Astrocyte of the hippocampus (primary cell): ENCODE data around the gene SOX2.

Source experiments
- DNase-seq: peaks from one replicate; pipeline ENCODE4 v3.0.0; 2011; ENCODE audit warnings: low read depth, low spot score

The SOX2 gene

DNA sequence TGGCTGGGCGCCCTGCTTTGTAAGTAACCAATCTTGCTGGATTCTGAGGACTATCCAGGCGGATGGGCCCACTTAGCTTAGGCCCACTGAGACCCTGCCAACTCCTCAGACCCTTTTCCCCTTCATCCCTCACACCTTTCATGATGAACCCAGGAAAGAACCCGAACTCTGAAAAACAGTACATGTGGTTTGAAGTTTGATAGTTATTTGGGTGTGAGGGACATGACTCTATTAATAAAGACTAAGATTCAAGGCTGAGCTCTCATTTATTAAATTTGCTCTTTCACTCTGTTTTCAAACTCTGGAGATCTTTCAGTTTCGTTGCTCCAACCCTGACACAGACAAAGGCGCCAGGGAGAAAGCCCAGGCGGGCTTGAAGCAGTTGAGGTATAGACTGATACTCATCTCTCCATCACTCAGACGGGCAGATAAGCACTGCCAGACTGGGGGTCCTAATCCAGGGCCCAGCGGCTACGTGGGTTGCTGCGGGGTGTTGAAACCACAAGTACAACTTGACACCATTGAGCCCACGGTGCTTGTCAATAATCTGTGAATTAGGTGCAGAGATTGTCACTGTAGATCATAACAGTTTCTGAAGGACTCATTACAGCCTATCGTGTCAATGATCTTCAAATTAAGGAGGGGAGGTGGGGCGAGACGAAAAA, 7.2 kb upstream of the SOX2 start:
- DNase-seq = no peak

DNA sequence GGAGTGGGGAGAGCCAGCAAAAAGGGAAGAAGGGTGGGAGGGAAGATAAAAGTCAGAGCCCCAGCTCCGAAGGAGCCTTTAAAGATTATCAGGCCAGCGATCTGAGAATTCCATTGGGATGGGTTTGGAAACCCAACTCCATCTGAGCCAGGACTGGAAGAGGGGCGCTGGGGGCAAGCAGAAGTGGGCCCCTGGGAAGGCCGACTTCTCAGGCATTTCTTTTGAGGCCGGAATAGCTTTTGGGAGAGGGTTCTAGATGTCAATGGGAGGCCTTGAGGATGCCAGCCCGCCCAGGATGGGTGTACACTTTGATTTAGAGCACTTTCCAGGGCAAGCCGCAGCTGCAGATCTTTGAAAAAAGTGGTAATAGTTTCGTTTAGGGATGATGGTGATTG, 6.6 kb upstream of the SOX2 start:
- DNase-seq = peak; percentile 39

DNA sequence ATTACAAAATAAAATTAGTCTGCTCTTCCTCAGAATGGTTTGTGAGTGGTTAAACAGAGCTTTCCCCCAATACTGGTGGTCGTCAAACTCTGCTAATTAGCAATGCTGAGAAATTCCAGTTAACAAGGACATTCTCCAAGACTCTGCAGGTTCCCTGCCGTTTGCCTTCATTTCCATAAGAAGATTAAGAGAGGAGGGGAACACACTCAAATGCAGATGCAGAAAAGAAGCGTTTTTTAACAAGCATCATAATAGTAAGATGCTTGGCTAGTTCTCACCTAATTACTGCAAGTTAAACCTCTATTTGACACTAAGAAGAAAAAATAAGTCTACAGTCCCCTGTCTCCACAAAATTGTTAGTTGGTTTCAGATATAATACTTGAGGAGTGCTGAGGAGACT, 3.7 kb upstream of the SOX2 start:
- DNase-seq = peak; percentile 37

DNA sequence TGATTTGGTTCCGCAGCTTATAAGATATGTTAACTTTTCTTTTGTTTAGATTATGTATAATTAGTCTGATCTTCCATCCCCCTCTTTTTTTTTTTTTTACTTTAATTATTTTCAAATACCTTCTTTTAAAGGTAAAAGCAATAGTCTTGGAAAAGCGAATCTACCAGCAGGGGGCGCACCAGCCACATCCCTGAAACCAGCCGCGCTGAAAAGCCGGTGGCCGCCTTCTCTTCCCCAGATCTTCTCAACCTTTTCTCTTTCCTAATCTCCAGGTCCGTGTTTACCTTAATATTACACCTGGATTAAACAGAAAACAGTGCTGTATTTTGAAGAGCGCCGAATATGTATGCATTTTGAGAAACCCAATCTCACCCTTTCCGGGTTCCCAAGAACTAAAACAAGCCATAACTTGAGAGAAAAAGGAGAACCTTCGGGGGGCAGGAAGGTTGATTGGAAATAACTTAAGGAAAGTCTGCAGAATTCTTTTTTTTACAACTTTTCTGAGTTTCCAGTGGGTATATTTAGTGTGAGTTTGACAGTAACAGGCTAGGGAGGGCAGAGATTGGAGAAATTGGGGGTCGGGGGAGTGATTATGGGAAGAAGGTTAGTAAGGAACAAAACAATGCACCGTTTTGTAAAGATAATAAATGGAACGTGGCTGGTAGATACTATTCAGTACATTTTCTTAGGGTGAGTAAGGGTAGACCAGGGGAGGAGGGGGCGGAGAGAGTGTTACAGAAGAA, 2.0 kb upstream of the SOX2 start:
- peak; percentile 93 for DNase-seq

DNA sequence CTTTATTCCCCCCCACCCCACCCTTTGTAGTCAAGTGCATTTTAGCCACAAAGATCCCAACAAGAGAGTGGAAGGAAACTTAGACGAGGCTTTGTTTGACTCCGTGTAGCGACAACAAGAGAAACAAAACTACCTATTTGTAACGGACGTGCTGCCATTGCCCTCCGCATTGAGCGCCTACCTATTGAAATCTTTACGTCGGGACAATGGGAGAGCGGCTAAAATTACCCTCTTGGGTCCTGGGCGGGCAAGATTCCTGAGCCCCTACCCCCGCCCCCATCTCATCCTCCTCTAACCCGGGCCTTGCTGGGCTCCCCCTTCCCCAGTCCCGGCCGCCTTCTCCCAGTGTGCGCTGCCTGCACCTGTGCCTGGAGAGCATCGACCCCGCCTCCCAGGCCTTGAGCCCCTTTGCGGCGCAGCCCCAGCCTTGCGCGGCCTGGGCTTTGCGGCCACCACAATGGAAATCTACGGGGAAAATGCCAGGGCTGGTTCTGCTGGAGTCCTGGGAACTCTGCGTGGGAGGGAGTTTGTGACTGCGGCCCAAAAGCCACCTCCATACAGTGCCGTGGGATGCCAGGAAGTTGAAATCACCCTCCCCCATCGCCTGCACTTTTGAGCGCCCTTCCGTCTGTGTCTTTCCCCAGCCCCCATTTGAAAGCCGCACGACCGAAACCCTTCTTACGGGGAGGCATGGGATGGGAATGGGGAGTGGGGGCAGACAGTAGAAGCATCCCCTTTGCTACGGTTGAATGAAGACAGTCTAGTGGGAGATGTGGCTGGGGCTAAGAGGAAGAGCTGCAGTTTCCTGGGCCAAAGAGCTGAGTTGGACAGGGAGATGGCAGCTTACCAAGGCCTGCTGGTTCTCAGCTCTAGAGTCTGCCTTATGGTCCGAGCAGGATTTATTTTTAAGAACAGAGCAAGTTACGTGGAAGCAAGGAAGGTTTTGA, 1.1 kb upstream of the SOX2 start:
- peak; percentile 83 for DNase-seq

DNA sequence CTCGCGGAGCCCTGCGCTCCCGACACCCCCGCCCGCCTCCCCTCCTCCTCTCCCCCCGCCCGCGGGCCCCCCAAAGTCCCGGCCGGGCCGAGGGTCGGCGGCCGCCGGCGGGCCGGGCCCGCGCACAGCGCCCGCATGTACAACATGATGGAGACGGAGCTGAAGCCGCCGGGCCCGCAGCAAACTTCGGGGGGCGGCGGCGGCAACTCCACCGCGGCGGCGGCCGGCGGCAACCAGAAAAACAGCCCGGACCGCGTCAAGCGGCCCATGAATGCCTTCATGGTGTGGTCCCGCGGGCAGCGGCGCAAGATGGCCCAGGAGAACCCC, 464 bp downstream of the SOX2 start:
- DNase-seq = peak; percentile 63

DNA sequence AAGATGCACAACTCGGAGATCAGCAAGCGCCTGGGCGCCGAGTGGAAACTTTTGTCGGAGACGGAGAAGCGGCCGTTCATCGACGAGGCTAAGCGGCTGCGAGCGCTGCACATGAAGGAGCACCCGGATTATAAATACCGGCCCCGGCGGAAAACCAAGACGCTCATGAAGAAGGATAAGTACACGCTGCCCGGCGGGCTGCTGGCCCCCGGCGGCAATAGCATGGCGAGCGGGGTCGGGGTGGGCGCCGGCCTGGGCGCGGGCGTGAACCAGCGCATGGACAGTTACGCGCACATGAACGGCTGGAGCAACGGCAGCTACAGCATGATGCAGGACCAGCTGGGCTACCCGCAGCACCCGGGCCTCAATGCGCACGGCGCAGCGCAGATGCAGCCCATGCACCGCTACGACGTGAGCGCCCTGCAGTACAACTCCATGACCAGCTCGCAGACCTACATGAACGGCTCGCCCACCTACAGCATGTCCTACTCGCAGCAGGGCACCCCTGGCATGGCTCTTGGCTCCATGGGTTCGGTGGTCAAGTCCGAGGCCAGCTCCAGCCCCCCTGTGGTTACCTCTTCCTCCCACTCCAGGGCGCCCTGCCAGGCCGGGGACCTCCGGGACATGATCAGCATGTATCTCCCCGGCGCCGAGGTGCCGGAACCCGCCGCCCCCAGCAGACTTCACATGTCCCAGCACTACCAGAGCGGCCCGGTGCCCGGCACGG, 991 bp downstream of the SOX2 start:
- peak; percentile 74 for DNase-seq

DNA sequence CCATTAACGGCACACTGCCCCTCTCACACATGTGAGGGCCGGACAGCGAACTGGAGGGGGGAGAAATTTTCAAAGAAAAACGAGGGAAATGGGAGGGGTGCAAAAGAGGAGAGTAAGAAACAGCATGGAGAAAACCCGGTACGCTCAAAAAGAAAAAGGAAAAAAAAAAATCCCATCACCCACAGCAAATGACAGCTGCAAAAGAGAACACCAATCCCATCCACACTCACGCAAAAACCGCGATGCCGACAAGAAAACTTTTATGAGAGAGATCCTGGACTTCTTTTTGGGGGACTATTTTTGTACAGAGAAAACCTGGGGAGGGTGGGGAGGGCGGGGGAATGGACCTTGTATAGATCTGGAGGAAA, 1.5 kb downstream of the SOX2 start:
- DNase-seq = no peak

DNA sequence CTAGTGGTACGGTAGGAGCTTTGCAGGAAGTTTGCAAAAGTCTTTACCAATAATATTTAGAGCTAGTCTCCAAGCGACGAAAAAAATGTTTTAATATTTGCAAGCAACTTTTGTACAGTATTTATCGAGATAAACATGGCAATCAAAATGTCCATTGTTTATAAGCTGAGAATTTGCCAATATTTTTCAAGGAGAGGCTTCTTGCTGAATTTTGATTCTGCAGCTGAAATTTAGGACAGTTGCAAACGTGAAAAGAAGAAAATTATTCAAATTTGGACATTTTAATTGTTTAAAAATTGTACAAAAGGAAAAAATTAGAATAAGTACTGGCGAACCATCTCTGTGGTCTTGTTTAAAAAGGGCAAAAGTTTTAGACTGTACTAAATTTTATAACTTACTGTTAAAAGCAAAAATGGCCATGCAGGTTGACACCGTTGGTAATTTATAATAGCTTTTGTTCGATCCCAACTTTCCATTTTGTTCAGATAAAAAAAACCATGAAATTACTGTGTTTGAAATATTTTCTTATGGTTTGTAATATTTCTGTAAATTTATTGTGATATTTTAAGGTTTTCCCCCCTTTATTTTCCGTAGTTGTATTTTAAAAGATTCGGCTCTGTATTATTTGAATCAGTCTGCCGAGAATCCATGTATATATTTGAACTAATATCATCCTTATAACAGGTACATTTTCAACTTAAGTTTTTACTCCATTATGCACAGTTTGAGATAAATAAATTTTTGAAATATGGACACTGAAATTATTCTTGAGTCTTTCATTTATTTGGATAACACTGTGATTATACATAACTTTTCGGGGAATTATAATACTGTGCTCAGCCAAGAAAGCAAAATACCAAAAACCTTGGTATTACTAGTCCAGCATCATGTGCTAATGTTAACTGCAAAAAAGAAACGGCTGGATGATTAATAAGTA, 2.2 kb downstream of the SOX2 start:
- peak; percentile 31 for DNase-seq

DNA sequence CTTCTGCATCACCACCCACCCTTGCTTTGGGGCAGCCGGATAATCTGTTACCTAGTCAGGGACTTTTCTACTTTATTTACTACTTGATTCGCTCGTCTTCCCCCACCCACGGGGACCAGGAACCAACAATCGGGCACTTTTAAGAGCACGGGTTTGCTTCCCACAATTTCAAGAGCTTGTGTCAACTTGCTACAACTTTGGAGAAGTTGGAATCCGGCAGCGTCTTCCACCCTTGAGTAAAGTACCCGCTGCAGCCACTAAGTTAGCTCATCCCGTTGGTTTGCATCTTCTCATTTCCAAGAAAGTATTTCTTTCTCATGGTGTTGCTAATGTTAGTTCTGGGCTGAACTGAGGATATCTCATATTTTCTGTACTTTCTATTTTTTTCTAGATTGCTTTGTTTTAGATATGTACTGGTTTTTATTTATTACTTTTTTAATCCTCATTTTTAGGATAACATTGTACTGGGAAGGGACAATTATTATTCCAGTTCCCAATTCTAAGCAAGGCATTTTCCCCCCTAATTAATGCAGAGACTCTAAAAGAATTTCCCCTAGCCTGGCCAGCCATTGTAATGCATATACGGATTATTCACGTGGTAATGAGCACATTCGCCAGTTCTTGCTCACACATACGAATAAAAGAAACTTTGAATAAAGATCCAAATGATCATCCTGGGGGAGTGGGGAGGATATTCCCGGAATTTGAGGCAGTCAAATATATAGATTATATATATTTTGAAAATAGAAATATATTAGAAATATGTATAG, 4.0 kb downstream of the SOX2 start:
- DNase-seq = peak; percentile 85

DNA sequence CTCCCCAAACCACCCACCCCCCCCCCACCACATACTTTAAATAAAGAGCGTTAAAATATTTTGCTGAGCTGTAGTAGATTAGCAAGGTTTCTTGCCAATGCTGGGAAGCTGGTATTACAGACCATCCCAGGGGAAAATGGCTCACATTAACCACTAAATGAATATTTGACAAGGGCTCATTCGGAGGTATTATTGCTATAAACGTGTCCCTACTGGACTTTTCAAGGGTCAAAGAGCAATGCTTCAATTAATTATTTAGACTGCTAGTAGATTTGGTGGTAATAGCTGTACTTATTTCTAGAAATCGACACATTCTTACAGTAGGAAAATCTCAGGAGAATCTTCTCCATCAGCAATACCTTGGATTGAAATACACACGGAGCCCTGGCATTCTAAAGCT, 5.2 kb downstream of the SOX2 start:
- peak; percentile 84 for DNase-seq

DNA sequence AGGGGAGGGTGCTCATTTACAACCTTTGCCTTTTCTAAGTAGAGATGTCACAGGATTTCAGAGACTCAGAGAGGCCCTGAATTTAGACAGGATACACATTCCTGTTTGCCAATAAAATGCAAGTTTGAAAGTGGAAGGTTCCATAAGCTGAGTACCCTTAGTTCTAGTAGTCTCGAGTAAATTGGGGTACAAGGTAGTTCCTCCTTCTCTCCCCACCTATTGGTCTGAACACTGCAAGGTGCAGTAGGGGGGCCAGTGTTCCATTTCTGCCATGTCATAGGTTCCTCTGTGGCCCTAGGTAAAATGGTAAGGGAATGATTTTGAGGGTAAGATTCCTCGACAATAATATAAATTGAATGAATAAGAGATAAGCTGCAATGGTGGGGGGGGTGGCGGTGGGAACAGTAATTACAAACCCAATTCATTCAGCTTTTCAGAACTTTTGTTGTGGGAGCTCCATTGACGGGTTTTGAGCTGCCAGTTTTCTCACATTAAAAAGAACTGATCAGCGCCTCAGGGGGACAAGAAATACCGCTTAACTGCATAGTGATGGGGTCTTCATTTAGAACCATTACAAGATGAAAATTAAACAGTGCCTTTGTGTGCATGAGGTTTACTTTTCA, 5.9 kb downstream of the SOX2 start:
- DNase-seq = peak; percentile 60

DNA sequence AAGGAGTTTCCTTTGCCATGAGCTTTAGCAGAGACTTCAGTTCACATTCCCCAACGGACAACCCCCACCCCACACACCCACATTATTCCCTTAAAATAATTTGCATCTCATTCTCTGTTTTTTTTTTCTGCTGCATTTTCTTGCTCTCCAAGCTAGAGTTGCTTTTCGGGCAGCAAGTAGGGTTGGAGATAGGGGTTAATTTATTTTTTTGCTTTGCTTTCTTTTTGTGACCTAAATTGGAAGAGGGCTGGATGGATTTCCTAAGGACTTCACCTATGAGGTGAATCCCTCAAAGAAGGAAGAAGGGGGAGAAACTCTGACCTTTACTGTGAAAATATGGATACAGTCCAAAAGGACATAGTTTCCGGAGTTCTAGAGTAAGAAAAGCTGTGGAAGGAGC, 6.6 kb downstream of the SOX2 start:
- peak; percentile 67 for DNase-seq

DNA sequence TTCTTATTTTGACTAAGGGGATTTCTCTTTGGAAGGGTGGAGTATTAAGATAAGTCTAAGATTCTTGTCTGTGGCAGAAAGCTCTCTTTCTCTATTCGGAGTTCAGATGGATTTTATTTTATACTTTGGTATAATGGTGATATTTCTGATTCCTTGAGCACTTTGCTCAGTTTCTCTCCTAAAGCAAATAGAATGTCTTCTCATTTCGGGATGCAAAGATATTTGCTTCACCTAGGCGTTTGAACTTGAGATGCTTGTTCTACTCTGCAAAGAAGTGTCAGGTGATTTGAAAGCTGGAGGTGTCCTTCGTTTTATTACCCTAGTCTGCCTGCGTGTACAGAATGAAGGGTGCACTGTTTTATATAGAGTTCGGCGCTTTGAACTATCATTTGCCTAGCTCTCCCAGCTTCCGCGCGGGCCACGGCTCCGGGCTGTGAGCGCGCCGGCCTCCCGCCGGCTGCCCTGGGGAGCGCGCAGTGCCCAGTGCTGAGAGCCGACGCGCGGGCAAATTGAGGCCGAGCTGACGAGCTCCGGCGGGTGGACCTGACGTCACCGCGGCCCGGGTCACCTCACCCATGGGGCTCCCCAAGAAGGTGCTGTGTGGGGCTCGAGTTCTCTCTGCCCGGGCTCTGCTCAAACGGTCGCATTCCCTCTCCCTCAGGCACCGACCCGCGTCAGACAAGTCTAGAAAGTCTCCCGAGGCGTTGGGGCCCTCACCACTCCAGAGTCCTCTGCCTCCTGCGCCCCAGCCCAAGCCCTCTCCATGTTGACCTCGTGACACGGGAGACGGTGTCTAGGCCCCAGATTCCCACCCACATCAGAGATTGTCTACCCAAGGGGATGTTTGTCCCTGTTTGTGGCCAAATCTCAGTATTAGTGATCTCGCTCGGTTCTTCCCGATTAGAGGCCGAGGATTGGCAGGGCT, 7.5 kb downstream of the SOX2 start:
- peak; percentile 82 for DNase-seq

DNA sequence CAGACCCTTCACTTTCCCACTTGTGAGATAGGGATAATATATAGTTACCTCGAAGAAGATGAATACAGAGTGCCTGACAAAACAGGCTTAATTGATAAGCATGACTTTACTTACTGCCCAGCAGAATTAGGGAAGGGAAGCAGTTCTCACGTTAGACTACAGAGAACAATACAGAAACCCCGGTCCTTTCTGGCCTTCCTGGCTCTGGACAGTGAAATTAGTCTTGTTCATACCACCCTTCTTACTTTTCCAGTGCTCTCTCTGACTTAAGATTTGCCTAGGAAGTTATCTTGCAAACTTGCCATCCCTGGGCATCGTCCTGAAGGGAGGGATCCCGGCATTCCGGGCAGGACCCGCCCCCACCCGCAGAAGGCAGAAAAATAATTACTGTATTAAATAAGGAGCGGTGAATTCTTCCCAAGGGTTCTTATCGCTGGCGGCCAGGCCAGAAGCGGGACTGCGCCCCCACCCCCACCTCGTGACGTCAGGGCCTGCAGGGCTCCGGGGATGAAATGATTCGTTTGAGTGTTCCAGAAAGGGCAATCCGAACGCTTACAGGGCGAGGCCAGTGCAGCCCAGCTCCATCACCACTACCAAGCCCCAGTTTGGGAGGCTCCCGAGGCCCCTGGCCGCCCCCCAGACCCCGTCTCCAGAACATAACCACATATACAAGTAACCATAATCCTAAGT, 8.4 kb downstream of the SOX2 start:
- peak; percentile 95 for DNase-seq

DNA sequence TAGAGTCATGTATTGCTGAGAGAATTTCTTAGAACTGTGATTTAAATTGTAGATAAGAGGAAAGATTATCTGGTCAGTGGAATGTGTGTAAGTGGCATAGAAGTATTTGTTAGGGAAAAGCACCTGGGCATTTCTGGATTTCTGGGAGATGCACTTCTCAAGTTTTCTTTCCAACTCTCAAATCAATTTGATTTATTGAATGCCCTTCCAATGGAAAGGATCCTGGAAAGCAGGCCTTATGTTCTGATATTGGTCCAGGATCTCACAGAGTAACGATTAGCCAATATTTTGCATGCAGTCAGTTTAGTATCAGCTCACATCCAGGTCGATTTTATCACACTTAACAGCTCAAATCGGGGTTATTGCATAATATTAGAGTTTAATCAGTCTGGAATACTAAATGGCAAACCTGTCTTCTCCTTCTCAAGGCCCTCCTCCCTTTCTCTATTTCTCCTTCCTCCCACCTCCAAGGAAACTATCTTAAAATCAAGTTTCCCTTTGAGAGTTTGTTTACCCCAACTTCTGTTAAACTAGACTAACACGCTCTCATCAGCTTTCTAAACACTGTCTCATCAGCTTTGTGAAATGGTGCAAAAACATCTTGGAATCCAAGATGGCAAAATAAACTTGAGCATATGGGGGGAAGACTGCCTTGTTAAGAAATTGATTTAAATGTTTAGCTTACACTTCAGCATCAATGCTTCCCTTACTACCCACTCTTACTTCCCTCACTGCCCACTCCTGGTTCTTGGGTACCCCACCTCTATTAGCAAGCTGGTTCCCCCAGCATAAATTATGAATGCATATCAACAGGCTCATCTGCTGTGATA, 9.5 kb downstream of the SOX2 start:
- DNase-seq = peak; percentile 46

DNA sequence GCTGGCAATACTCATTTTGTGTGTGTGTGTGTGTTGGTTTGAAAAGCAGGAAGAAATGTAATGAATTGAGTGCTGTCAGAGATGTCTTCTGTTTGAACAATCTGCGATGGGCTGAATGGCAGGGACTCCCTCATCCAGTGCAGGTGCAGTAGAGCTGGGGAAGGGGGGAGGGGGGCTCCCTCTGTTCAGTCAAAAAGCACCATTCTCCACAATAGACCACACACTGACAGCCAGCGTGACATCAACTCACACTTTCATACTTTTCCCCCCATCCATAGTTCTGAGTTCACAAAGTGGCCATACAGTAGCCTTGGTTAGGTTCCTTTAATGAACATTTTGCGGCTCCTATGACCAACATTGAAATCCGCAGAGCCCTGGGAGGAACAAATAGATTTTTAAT, 10.4 kb downstream of the SOX2 start:
- peak; percentile 52 for DNase-seq
